ENCODE data around the gene FRMPD1.
"Not testable (repeated sequence)": the region's sequence is repeated elsewhere in the genome, so short reads cannot be mapped to it uniquely, and the experiment has no call there.

FRMPD1 gene

GRCh38 chr9:37650873-37651768 lies at the start of gene FRMPD1:
Gene FRMPD1, plus strand, starts transcription at chr9:37650954. Its CDS starts 41,688 bp downstream, at chr9:37692642.
- no peaks in the 10 kb centered on the region for H3K36me3 Mint-ChIP-seq (ENCODE audit: low read depth)
- no peaks in the 10 kb centered on the region for H3K9me3 Mint-ChIP-seq
- peaks cover 74% of the 10 kb centered on the region for H3K27me3 Mint-ChIP-seq (ENCODE audit: low read depth)
- peak within 1 kb of the TSS; percentile 72 for H3K4me3 Mint-ChIP-seq
- H3K27ac Mint-ChIP-seq = no peak within 1 kb of the TSS
- peaks cover 2% of the 10 kb centered on the region for H3K4me1 Mint-ChIP-seq (ENCODE audit: low read depth)
- DNase-seq (ENCODE audit: low spot score) = peak; percentile 63

GRCh38 chr9:37602061-37602460 lies 48.7 kb upstream of the FRMPD1 start:
- DNase-seq (ENCODE audit: low spot score); H3K27ac Mint-ChIP-seq; H3K9me3 Mint-ChIP-seq; H3K4me3 Mint-ChIP-seq; H3K36me3 Mint-ChIP-seq (ENCODE audit: low read depth); H3K4me1 Mint-ChIP-seq (ENCODE audit: low read depth): not testable (repeated sequence)
- H3K27me3 Mint-ChIP-seq (ENCODE audit: low read depth) = peaks cover 39% of the 10 kb centered on the region

GRCh38 chr9:37602817-37603216 lies 47.9 kb upstream of the FRMPD1 start:
- no peaks in the 10 kb centered on the region for H3K9me3 Mint-ChIP-seq
- no peak overlapping the region for H3K27ac Mint-ChIP-seq
- DNase-seq (ENCODE audit: low spot score) = no peak
- no peaks in the 10 kb centered on the region for H3K4me1 Mint-ChIP-seq (ENCODE audit: low read depth)
- H3K4me3 Mint-ChIP-seq = no peak overlapping the region
- no peaks in the 10 kb centered on the region for H3K36me3 Mint-ChIP-seq (ENCODE audit: low read depth)
- peaks cover 43% of the 10 kb centered on the region for H3K27me3 Mint-ChIP-seq (ENCODE audit: low read depth)

- H3K36me3 Mint-ChIP-seq (ENCODE audit: low read depth) = no peaks in the 10 kb centered on the region
- no peak for DNase-seq (ENCODE audit: low spot score)
- H3K27me3 Mint-ChIP-seq (ENCODE audit: low read depth) = peaks cover 40% of the 10 kb centered on the region
- no peaks in the 10 kb centered on the region for H3K9me3 Mint-ChIP-seq
- H3K4me1 Mint-ChIP-seq (ENCODE audit: low read depth) = no peaks in the 10 kb centered on the region
- H3K4me3 Mint-ChIP-seq = no peak overlapping the region
- H3K27ac Mint-ChIP-seq = no peak overlapping the region
These were observed 46.5 kb upstream of the FRMPD1 start for GRCh38 chr9:37604296-37604695.

- Mint-ChIP-seq H3K36me3 (ENCODE audit: low read depth) (no peaks in the 10 kb centered on the region), H3K27ac (no peak overlapping the region), H3K4me3 (no peak overlapping the region), H3K27me3 (ENCODE audit: low read depth) (peaks cover 37% of the 10 kb centered on the region), H3K9me3 (no peaks in the 10 kb centered on the region), H3K4me1 (ENCODE audit: low read depth) (no peaks in the 10 kb centered on the region)
- no peak for DNase-seq (ENCODE audit: low spot score)
These were observed 42.5 kb upstream of the FRMPD1 start for GRCh38 chr9:37608250-37608649.

- Mint-ChIP-seq H3K9me3 (no peaks in the 10 kb centered on the region), H3K4me3 (no peak overlapping the region), H3K36me3 (ENCODE audit: low read depth) (no peaks in the 10 kb centered on the region), H3K27me3 (ENCODE audit: low read depth) (peaks cover 35% of the 10 kb centered on the region), H3K27ac (no peak overlapping the region), H3K4me1 (ENCODE audit: low read depth) (no peaks in the 10 kb centered on the region)
- no peak for DNase-seq (ENCODE audit: low spot score)
These were observed 40.9 kb upstream of the FRMPD1 start for GRCh38 chr9:37609735-37610397.

GRCh38 chr9:37611014-37611413 lies 39.7 kb upstream of the FRMPD1 start:
- no peaks in the 10 kb centered on the region for H3K9me3 Mint-ChIP-seq
- no peak overlapping the region for H3K4me3 Mint-ChIP-seq

GRCh38 chr9:37611961-37612360 lies 38.8 kb upstream of the FRMPD1 start:
- no peak for DNase-seq (ENCODE audit: low spot score)
- no peaks in the 10 kb centered on the region for H3K4me1 Mint-ChIP-seq (ENCODE audit: low read depth)
- H3K27ac Mint-ChIP-seq = no peak overlapping the region
- H3K36me3 Mint-ChIP-seq (ENCODE audit: low read depth) = no peaks in the 10 kb centered on the region
- H3K4me3 Mint-ChIP-seq = no peak overlapping the region
- H3K27me3 Mint-ChIP-seq (ENCODE audit: low read depth) = peaks cover 28% of the 10 kb centered on the region
- no peaks in the 10 kb centered on the region for H3K9me3 Mint-ChIP-seq

More at GRCh38 chr9:37611014-37611413, 39.7 kb upstream of the FRMPD1 start:
- no peaks in the 10 kb centered on the region for H3K4me1 Mint-ChIP-seq (ENCODE audit: low read depth)
- no peaks in the 10 kb centered on the region for H3K36me3 Mint-ChIP-seq (ENCODE audit: low read depth)
- peaks cover 33% of the 10 kb centered on the region for H3K27me3 Mint-ChIP-seq (ENCODE audit: low read depth)
- no peak for DNase-seq (ENCODE audit: low spot score)
- no peak overlapping the region for H3K27ac Mint-ChIP-seq

GRCh38 chr9:37617161-37617560 lies 33.6 kb upstream of the FRMPD1 start:
- no peaks in the 10 kb centered on the region for H3K36me3 Mint-ChIP-seq (ENCODE audit: low read depth)
- no peaks in the 10 kb centered on the region for H3K9me3 Mint-ChIP-seq
- peaks cover 3% of the 10 kb centered on the region for H3K4me1 Mint-ChIP-seq (ENCODE audit: low read depth)
- peaks cover 15% of the 10 kb centered on the region for H3K27me3 Mint-ChIP-seq (ENCODE audit: low read depth)
- DNase-seq (ENCODE audit: low spot score) = no peak
- no peak overlapping the region for H3K27ac Mint-ChIP-seq
- H3K4me3 Mint-ChIP-seq = no peak overlapping the region

GRCh38 chr9:37617832-37618231 lies 32.9 kb upstream of the FRMPD1 start:
- Mint-ChIP-seq H3K4me1 (ENCODE audit: low read depth) (peaks cover 3% of the 10 kb centered on the region), H3K27ac (no peak overlapping the region), H3K9me3 (no peaks in the 10 kb centered on the region), H3K4me3 (no peak overlapping the region), H3K36me3 (ENCODE audit: low read depth) (no peaks in the 10 kb centered on the region), H3K27me3 (ENCODE audit: low read depth) (peaks cover 12% of the 10 kb centered on the region)
- no peak for DNase-seq (ENCODE audit: low spot score)

- DNase-seq (ENCODE audit: low spot score) = no peak
- Mint-ChIP-seq H3K27me3 (ENCODE audit: low read depth) (peaks cover 13% of the 10 kb centered on the region), H3K9me3 (no peaks in the 10 kb centered on the region), H3K4me1 (ENCODE audit: low read depth) (peaks cover 3% of the 10 kb centered on the region), H3K36me3 (ENCODE audit: low read depth) (no peaks in the 10 kb centered on the region), H3K27ac (no peak overlapping the region), H3K4me3 (no peak overlapping the region)
These were observed 31.9 kb upstream of the FRMPD1 start for GRCh38 chr9:37618817-37619216.

- Mint-ChIP-seq H3K27me3 (ENCODE audit: low read depth) (peaks cover 14% of the 10 kb centered on the region), H3K4me1 (ENCODE audit: low read depth) (peaks cover 3% of the 10 kb centered on the region), H3K27ac (no peak overlapping the region), H3K36me3 (ENCODE audit: low read depth) (no peaks in the 10 kb centered on the region), H3K4me3 (no peak overlapping the region), H3K9me3 (no peaks in the 10 kb centered on the region)
- no peak for DNase-seq (ENCODE audit: low spot score)
These were observed 30.9 kb upstream of the FRMPD1 start for GRCh38 chr9:37619806-37620205.

GRCh38 chr9:37620396-37620795 lies 30.4 kb upstream of the FRMPD1 start:
- Mint-ChIP-seq H3K27me3 (ENCODE audit: low read depth) (peaks cover 14% of the 10 kb centered on the region), H3K36me3 (ENCODE audit: low read depth) (no peaks in the 10 kb centered on the region), H3K9me3 (no peaks in the 10 kb centered on the region)

GRCh38 chr9:37621273-37622121 lies 29.3 kb upstream of the FRMPD1 start:
- peaks cover 14% of the 10 kb centered on the region for H3K27me3 Mint-ChIP-seq (ENCODE audit: low read depth)
- no peaks in the 10 kb centered on the region for H3K9me3 Mint-ChIP-seq
- no peak overlapping the region for H3K27ac Mint-ChIP-seq
- H3K36me3 Mint-ChIP-seq (ENCODE audit: low read depth) = no peaks in the 10 kb centered on the region
- H3K4me3 Mint-ChIP-seq = no peak overlapping the region
- DNase-seq (ENCODE audit: low spot score) = no peak
- peaks cover 3% of the 10 kb centered on the region for H3K4me1 Mint-ChIP-seq (ENCODE audit: low read depth)

More at GRCh38 chr9:37620396-37620795, 30.4 kb upstream of the FRMPD1 start:
- Mint-ChIP-seq H3K4me3 (no peak overlapping the region), H3K4me1 (ENCODE audit: low read depth) (peaks cover 3% of the 10 kb centered on the region), H3K27ac (no peak overlapping the region)
- no peak for DNase-seq (ENCODE audit: low spot score)

Measured in T-helper 2 cell treated with Interferon-gamma antibody and Interleukin-4, amounts not matched to agents 5 μg/mL and 100 μg/mL, for 36 hours (primary cell).